Measurements from ENCODE around the gene ATP1B3.
"Not testable (repeated sequence)": the region's sequence is repeated elsewhere in the genome, so short reads cannot be mapped to it uniquely, and the experiment has no call there.

ATP1B3 gene

DNA sequence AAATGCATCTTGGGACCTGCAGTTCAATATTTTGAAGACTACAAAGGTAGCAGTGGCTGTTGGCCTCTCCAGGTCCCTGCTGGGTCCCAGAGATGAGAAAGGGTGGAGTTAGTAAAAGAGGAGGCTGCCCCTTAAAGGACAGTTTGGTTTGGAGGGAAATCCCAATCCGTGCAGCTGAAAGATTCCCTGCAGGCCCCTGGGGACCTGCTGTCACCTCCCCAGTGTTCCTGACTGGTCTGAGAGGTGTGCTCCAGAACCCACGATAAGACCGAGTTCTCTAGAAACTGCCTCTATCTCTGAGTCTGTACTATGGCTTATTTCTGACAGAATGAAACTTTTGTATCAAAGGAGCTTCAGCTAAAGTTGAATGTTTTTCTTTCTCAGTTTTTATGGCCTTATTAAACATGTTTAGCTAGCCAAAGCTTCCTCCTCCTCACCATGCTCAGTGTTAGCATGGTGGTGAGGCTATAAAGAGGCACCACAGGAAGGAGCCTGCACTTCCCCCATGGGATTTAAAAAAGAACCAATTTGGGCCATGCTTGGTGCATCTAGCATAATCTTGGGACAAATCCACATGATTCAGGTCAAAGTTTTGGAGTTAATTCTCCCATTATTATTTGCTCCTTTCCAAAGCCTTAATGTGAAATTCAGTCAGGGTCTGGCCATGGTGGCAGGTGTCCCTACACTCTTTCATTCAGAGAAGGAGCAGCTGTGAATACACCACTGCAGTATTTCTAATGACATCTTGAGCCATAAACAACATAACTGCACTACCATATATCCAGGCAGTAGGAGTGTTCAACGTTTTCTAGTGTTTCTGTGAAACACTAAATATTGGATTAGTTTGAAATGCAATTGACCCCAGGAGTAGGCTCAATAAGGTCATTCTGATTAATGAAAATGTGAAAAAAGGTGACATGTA is 74.4 kb downstream of the ATP1B3 start:
- no peak for DNase-seq

DNA sequence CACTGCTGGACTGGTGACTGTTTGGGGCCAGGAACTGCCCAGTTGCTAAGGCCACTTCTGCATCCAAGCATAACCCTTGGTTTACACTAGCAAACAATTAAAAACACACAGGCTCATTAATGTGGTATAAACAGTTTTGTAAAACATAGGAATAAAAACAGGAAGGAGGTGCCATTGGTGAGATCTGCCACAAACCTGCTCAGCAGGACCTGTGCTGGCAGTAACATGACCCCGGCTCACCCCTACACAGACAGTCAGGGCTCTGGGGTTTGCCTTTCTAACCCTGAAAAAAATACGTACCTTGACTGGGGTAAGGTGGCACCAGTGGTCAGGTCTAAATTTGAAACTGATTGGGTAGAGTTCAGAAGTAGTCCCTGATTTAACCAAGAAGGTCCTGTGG is 76.2 kb downstream of the ATP1B3 start:
- DNase-seq, result no peak

DNA sequence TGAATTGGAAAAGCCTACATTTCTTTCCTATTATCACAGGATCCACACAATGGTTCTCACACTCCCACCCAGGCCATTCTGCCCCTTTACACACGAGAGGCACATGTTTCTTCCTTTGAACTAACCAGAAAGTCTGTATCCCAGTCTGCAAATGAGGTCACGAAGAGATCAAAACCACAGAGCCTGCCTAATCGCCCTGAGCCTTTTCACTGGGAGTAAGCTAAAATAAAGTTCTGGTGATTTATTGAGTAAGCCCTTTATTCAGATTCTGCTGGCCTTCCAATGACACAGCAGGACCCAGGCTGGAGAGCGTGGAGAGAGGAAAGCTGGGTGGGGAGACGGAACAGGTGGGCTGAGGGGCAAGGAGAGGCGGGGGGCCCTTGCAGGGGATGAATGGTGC is 78.7 kb downstream of the ATP1B3 start:
- no peak for DNase-seq

DNA sequence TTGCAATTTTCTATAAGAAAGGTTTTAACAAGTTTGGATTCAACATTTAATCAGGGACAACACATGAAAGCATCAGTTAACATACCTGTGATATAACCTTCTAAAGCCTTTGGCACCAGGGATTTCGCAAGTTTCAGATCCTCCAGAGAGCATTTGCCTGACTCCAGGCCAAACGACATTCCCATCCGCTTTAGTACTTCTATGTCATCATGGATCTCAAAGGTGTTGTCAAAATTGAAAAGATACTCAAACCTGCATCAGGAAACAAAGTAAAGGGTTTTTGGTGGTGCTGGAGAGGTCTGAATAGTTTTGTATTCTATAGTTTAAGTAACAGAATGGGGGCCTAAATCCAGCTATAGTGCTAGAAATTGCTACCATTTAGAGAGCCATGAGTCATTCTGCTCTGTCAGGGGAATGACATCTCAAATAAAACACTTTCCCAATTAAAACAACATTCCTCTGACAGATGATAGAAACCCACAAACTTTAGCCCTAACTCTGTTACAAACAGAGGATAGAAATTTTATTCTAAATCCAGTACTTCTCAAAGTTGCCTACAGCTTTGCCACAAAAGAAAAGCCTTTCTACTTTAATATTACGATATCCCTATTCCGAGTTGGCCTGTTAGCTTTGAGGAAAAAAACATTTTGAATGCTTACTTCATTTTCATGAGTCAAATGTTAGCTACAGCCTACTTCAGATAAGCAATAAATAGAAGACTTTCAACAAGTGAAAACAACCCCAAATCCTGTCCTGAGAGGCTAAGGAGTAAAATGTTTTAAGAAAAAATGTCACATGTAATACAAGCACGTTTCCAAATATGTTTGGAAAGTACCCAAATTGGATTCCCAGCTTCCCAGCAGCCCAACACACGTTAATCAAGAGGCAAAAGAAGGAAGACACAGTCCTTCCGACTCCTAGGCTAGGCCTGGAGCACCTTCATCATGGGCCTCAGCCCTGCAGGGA is 83.4 kb downstream of the ATP1B3 start:
- DNase-seq, result no peak

GRCh38 chr3:141960731-141961130 is 84.3 kb downstream of the ATP1B3 start:
- no peak for DNase-seq

GRCh38 chr3:141963301-141963700 is 86.9 kb downstream of the ATP1B3 start:
- DNase-seq, result no peak

GRCh38 chr3:141965471-141965870 is 89.0 kb downstream of the ATP1B3 start:
- DNase-seq, result no peak

DNA sequence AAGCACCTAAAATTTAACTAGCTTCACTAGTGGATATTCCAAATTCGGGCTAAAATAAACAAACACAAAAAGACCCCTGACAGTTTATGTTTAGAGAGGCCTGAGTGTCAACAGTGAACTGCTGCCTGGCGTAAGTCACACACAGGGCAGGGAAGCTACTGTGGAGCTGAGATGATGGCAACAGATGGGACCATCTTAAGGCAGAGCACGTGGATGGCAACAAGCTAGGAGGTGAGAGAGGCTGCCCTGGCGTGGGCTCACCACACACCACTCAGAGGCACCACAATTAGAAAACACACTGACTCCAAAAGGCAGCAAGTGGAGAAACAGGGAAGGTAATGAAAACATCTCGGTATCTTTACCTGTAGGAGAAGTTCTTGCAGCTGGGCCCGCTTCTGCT is 93.3 kb downstream of the ATP1B3 start:
- DNase-seq, result no peak

DNA sequence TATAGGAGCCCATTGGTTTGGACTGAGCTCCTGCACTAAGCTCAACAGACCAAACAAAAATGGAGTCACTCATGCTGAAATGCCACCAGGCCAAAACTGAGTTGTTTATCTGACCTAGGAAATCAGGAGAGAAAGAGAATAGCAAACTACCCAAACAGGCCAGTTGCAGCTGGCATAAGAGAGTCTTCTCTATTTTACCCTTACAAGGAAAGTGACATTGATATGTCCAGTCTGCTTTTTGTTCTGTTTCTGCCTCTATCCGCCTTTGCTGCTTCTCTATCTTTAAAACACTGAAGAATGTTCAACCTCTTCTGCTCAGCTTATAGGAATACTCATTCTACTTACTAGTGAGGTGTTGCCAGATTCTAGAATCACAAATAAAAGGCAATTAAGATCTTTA is 95.1 kb downstream of the ATP1B3 start:
- no peak for DNase-seq

GRCh38 chr3:141972399-141972798 is 96.0 kb downstream of the ATP1B3 start:
- DNase-seq, result no peak

DNA sequence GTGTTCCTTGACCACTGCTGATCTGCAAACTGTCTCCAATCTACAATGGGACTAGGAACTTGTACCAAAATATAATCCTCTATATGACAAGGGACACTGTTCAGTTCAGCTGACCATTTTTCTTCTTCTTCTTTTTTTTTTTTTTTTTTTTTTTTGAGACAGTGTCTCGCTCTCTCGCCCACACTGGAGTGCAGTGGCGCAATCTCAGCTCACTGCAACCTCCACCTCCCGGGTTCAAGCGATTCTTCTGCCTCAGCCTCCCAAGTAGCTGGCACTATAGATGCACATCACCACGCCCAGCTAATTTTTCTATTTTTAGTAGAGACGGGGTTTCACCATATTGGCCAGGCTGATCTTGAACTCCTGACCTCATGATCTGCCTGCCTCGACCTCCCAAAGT is 98.3 kb downstream of the ATP1B3 start:
- DNase-seq, result not testable (repeated sequence)
